Measurements from ENCODE around the gene DAPP1. TPM values are rescaled to one million over a fixed set of nuclear protein-coding genes. Genes with fewer than 3 reads are reported as not detected.

Gene DAPP1
- polyA plus RNA-seq, 3 donors: 63.1 to 125 (median 87.2) TPM

GRCh38 chr4:99833756-99834155, 17.1 kb downstream of the DAPP1 start:
- peak overlapping the region in 1 of 2 donors; percentile 33 for H3K27ac ChIP-seq (ENCODE audit: low read depth in 1 of 2, low read length in 2 of 2)
- peak overlapping the region in 1 of 7 donors; percentile 30 for H3K27ac Mint-ChIP-seq
- H3K9me3 ChIP-seq (replicated peaks in 1 of 2; ENCODE audit: control insufficient read depth in 1 of 2, insufficient read depth in 1 of 2, low read length in 2 of 2): no peaks in the 10 kb centered on the region
- peaks cover 46 to 65% of the 10 kb centered on the region in 2 donors for H3K36me3 ChIP-seq (replicated peaks in 1 of 2; ENCODE audit: control insufficient read depth in 1 of 2, insufficient read depth in 2 of 2, low read length in 2 of 2)
- intact Hi-C loops (cut with micrococcal nuclease): no loop called here
- no peaks in the 10 kb centered on the region for H3K4me1 ChIP-seq (ENCODE audit: control insufficient read depth in 1 of 2, insufficient read depth in 2 of 2, low read length in 2 of 2)
- H3K4me2 ChIP-seq (replicated peaks; ENCODE audit: extremely low read depth, low read length, poor library complexity, severe bottlenecking): no peak overlapping the region
- no peak overlapping the region for H3K4me3 Mint-ChIP-seq
- no peak for DNase-seq
- 100% methylated on average over 2 of the region's 5 CpGs for WGBS (ENCODE audit: insufficient coverage)
- TF ChIP-seq, protein P1, sequence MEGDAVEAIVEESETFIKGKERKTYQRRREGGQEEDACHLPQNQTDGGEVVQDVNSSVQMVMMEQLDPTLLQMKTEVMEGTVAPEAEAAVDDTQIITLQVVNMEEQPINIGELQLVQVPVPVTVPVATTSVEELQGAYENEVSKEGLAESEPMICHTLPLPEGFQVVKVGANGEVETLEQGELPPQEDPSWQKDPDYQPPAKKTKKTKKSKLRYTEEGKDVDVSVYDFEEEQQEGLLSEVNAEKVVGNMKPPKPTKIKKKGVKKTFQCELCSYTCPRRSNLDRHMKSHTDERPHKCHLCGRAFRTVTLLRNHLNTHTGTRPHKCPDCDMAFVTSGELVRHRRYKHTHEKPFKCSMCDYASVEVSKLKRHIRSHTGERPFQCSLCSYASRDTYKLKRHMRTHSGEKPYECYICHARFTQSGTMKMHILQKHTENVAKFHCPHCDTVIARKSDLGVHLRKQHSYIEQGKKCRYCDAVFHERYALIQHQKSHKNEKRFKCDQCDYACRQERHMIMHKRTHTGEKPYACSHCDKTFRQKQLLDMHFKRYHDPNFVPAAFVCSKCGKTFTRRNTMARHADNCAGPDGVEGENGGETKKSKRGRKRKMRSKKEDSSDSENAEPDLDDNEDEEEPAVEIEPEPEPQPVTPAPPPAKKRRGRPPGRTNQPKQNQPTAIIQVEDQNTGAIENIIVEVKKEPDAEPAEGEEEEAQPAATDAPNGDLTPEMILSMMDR (IDR thresholded peaks at IDR 0.05): no peak
- peaks cover 100% of the 10 kb centered on the region for H3K79me2 ChIP-seq (ENCODE audit: insufficient read depth, low read length)
- no peak overlapping the region for H3K4me3 ChIP-seq (replicated peaks in 1 of 3; ENCODE audit: low read depth in 2 of 3, low read length in 3 of 3)
- no peak overlapping the region for H3K9ac ChIP-seq (ENCODE audit: insufficient read depth, low read length, poor library complexity, severe bottlenecking)
- peaks cover 100% of the 10 kb centered on the region for H4K20me1 ChIP-seq (ENCODE audit: insufficient read depth, low read length)
- no peaks in the 10 kb centered on the region for H3K9me3 Mint-ChIP-seq
- no peak overlapping the region for H2AFZ ChIP-seq (ENCODE audit: insufficient read depth, low read depth, low read length, poor library complexity, severe bottlenecking)
- H3K27me3 ChIP-seq (ENCODE audit: control insufficient read depth in 2 of 2, insufficient read depth in 2 of 2, low read length in 2 of 2): no peaks in the 10 kb centered on the region
- no peaks in the 10 kb centered on the region for H3K27me3 Mint-ChIP-seq (ENCODE audit: low read depth in 3 of 3)
- peaks cover 13% of the 10 kb centered on the region for H3K4me1 Mint-ChIP-seq
- H3K36me3 Mint-ChIP-seq: peaks cover 38 to 42% of the 10 kb centered on the region in 2 donors

DNA sequence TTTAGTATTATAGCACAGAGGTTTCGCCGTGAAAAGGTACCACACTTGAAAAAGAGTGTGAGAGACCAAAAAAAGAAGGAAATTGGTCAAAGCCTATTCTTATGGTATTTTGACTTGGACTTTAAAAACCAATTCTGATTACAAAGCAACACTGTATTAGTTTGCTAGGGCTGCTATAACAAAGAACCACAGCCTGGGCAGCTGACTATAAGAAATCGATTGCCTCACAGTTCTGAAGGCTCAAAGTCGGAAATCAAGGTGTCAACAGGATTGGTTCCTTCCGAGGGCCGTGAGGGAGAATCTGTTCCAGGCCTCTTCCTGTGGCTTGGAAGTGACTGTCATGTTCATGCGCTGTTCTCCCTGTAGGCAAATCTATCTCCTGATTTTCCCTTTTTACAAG, 17.9 kb downstream of the DAPP1 start:
- no peaks in the 10 kb centered on the region for H3K4me1 ChIP-seq (ENCODE audit: control insufficient read depth in 1 of 2, insufficient read depth in 2 of 2, low read length in 2 of 2)
- H3K4me2 ChIP-seq (replicated peaks; ENCODE audit: extremely low read depth, low read length, poor library complexity, severe bottlenecking): no peak overlapping the region
- no peaks in the 10 kb centered on the region for H3K27me3 ChIP-seq (ENCODE audit: control insufficient read depth in 2 of 2, insufficient read depth in 2 of 2, low read length in 2 of 2)
- H3K9me3 ChIP-seq (replicated peaks in 1 of 2; ENCODE audit: control insufficient read depth in 1 of 2, insufficient read depth in 1 of 2, low read length in 2 of 2): no peaks in the 10 kb centered on the region
- H3K79me2 ChIP-seq (ENCODE audit: insufficient read depth, low read length): peaks cover 99% of the 10 kb centered on the region
- peaks cover 46 to 47% of the 10 kb centered on the region in 2 donors for H3K36me3 Mint-ChIP-seq
- no peak overlapping the region for H2AFZ ChIP-seq (ENCODE audit: insufficient read depth, low read depth, low read length, poor library complexity, severe bottlenecking)
- no peak overlapping the region for H3K4me3 Mint-ChIP-seq
- no peak for DNase-seq
- intact Hi-C loops (cut with micrococcal nuclease): no loop called here
- peaks cover 99% of the 10 kb centered on the region for H4K20me1 ChIP-seq (ENCODE audit: insufficient read depth, low read length)
- H3K36me3 ChIP-seq (replicated peaks in 1 of 2; ENCODE audit: control insufficient read depth in 1 of 2, insufficient read depth in 2 of 2, low read length in 2 of 2): peaks cover 52 to 72% of the 10 kb centered on the region in 2 donors
- H3K27ac Mint-ChIP-seq: peak overlapping the region in 2 of 7 donors; percentile 26 to 61
- H3K4me3 ChIP-seq (replicated peaks in 1 of 3; ENCODE audit: low read depth in 2 of 3, low read length in 3 of 3): no peak overlapping the region
- peaks cover 13% of the 10 kb centered on the region for H3K4me1 Mint-ChIP-seq
- TF ChIP-seq, protein P1 (IDR thresholded peaks at IDR 0.05): no peak
- WGBS (ENCODE audit: insufficient coverage): 97% methylated on average over 5 of the region's 7 CpGs
- H3K27ac ChIP-seq (ENCODE audit: low read depth in 1 of 2, low read length in 2 of 2): peak overlapping the region in 1 of 2 donors; percentile 11
- no peak overlapping the region for H3K9ac ChIP-seq (ENCODE audit: insufficient read depth, low read length, poor library complexity, severe bottlenecking)
- H3K9me3 Mint-ChIP-seq: no peaks in the 10 kb centered on the region
- no peaks in the 10 kb centered on the region for H3K27me3 Mint-ChIP-seq (ENCODE audit: low read depth in 3 of 3)
